GM23248 (cell line): ENCODE results near the gene STAC. TPM values are rescaled to one million over a fixed set of nuclear protein-coding genes. Genes with fewer than 3 reads are reported as not detected.

Experiments used
- DNase-seq: peaks from one replicate; pipeline ENCODE4 v3.0.0-alpha.2; 2015
- H2AFZ ChIP-seq: fragments of 200-600 bp; sonication (generic); 2 replicates; pipeline ENCODE4 v1.6.1; 2016; ENCODE audit warnings: antibody characterized with exemption
- H3F3A ChIP-seq: fragments of 200-600 bp; sonication (generic); 2 replicates; pipeline ENCODE4 v1.6.1; 2016; ENCODE audit warnings: mild to moderate bottlenecking, antibody characterized with exemption, mixed run types; ENCODE audit not compliant: insufficient read depth
- H3K27ac ChIP-seq: fragments of 200-600 bp; sonication (generic); 2 replicates; pipeline ENCODE4 v1.5.1; 2016; ENCODE audit warnings: mild to moderate bottlenecking
- H3K27me3 ChIP-seq: fragments of 200-600 bp; sonication (generic); replicated peaks from 2 replicates; pipeline ENCODE4 v1.6.1; 2016; ENCODE audit warnings: mild to moderate bottlenecking; ENCODE audit not compliant: insufficient read depth
- H3K36me3 ChIP-seq: fragments of 200-600 bp; sonication (generic); 2 replicates; pipeline ENCODE4 v1.6.1; 2016; ENCODE audit warnings: low read depth, mild to moderate bottlenecking
- H3K4me1 ChIP-seq: fragments of 200-600 bp; sonication (generic); 2 replicates; pipeline ENCODE4 v1.6.1; 2016; ENCODE audit warnings: mild to moderate bottlenecking; ENCODE audit not compliant: insufficient read depth
- H3K4me2 ChIP-seq: fragments of 200-600 bp; sonication (generic); one replicate; pipeline ENCODE4 v1.6.1; 2016; ENCODE audit warnings: mild to moderate bottlenecking; ENCODE audit not compliant: unreplicated experiment
- H3K4me3 ChIP-seq: fragments of 200-600 bp; sonication (generic); 2 replicates; pipeline ENCODE4 v1.5.1; 2016; ENCODE audit warnings: mild to moderate bottlenecking
- H3K79me2 ChIP-seq: fragments of 200-600 bp; sonication (generic); 2 replicates; pipeline ENCODE4 v1.6.1; 2016; ENCODE audit warnings: mild to moderate bottlenecking; ENCODE audit not compliant: insufficient read depth
- H3K9ac ChIP-seq: fragments of 200-600 bp; sonication (generic); 2 replicates; pipeline ENCODE4 v1.6.1; 2016; ENCODE audit warnings: mild to moderate bottlenecking
- H3K9me2 ChIP-seq: fragments of 200-600 bp; sonication (generic); 2 replicates; pipeline ENCODE4 v1.6.1; 2016; ENCODE audit warnings: mixed run types, mild to moderate bottlenecking, moderate library complexity; ENCODE audit not compliant: insufficient read depth
- H3K9me3 ChIP-seq: fragments of 200-600 bp; sonication (generic); one replicate; pipeline ENCODE4 v1.6.1; 2017; ENCODE audit warnings: low read depth
- H4K20me1 ChIP-seq: fragments of 200-600 bp; sonication (generic); 2 replicates; pipeline ENCODE4 v1.6.0; 2016; ENCODE audit not compliant: insufficient read depth
- EZH2 ChIP-seq: fragments of 200-600 bp; sonication (generic); IDR thresholded peaks from 2 replicates; pipeline ENCODE4 v1.6.1; 2018; ENCODE audit warnings: antibody characterized with exemption, mild to moderate bottlenecking; ENCODE audit not compliant: insufficient read depth, poor library complexity, severe bottlenecking
- EZH2phosphoT487 ChIP-seq: fragments of 200-600 bp; sonication (generic); IDR thresholded peaks from 2 replicates; pipeline ENCODE4 v1.6.1; 2018; ENCODE audit warnings: antibody characterized with exemption, moderate library complexity, mild to moderate bottlenecking, low read depth; ENCODE audit not compliant: insufficient read depth
- WGBS, 2 experiments: methylation state at CpG; one replicate each; pipeline ENCODE4 v1.1.6; 2015 to 2017; ENCODE audit warnings: low lambda C conversion rate in 2 of 2, low coverage in 1 of 2; ENCODE audit errors: missing lambda C conversion rate in 2 of 2; 5-methylcytosine and 5-hydroxymethylcytosine counted together
- in situ Hi-C: fragments of 300-500 bp; cut with MboI; formaldehyde crosslinking; loops from 2 replicates; pipeline ENCODE4 v1.15.0; 2020
- polyA plus RNA-seq: library from polyadenylated mRNA; unstranded; fragments of >200 nt; fragmentation: Nextera tagmentation; extraction: Ambion mirVana; gene quantifications from 2 replicates; pipeline ENCODE4 v1.2.1, GENCODE V29; 2016
- total RNA-seq: library from RNA; depleted of rRNA; stranded (reverse); fragments of >200 nt; shearing (Covaris generic); gene quantifications from 2 replicates; pipeline ENCODE4 v1.2.3, GENCODE V29; 2014

Gene STAC
- total and polyA plus RNA-seq, 2 experiments from 2014 or later = 10.5 to 16.3 TPM

DNA sequence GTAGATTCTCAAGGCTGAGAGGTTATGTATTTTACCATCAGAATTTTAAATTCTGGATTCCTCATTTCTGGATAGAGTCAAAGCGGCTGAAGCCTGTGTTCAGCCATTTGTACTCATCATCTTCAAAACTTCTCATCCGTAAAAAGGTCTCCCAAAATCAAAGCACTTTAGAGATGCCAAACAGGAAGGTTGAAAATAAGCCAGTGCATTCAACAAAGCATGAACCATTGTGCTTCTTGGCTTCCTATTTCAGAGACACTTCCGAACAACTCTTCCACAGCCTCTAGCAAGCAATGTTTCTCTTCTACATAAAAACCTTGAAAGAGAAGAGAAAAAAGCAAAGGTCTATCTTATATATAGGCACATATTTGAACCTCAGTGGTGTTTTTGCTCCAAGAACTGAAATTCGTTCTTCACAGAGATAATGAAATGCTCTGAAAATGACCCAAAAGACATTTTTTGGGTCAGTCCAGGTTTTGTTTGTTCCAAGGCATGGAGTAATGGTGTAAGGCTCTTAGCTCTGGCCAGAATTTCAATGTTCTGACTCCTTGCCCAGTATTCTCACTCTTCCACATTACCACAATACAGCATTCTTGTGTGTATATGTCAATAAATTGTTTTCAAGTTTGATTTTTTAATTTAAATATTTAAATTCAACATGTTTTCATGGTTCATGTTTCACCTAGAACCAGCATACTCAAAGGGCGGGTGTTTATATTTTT, 163.1 kb downstream of the STAC start:
- 78 to 80% methylated on average over 5 of the region's 5 CpGs for WGBS, 2 experiments
- Histone ChIP-seq H3K9me2 (no peaks in the 10 kb centered on the region), H3K27me3 (no peaks in the 10 kb centered on the region), H4K20me1 (no peaks in the 10 kb centered on the region), H2AFZ (no peak overlapping the region), H3K4me3 (no peak overlapping the region), H3K4me2 (no peak overlapping the region), H3K9me3 (peaks cover 1% of the 10 kb centered on the region), H3K9ac (no peak overlapping the region), H3F3A (no peaks in the 10 kb centered on the region), H3K27ac (no peak overlapping the region), H3K4me1 (peaks cover 22% of the 10 kb centered on the region), H3K36me3 (no peaks in the 10 kb centered on the region; the same call in 1 of the 2 replicates), H3K79me2 (no peaks in the 10 kb centered on the region)
- in situ Hi-C loops = loop anchor here (25.0 kb wide), 2 partner anchors 406 to 581 kb away; no protein-coding TSS in a partner anchor
- DNase-seq = peak; percentile 53
- TF ChIP-seq EZH2phosphoT487 (no peak), EZH2 (no peak)

DNA sequence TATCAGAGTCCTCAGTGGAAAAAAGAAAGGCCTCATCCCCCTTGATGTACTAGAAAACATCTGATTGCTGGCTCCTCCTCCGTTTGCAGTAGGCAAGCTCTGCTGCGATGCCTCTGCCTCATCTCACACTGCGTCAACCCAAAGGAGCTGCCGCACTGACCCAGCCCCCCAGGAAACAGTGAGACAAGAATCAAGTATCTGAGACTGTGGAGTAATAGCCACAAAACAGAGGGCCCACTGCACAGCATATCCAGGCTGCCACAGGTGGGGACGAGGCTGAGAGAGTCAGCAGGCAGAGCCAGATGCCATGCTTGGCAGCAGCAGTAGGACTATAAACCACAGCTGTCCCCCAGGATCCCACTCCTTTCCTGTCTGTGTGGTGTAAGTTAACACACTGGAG, 165.9 kb downstream of the STAC start:
- Histone ChIP-seq H3F3A (no peaks in the 10 kb centered on the region), H3K9ac (no peak overlapping the region), H3K9me3 (peaks cover 6% of the 10 kb centered on the region), H3K4me3 (no peak overlapping the region), H3K9me2 (no peaks in the 10 kb centered on the region), H2AFZ (no peak overlapping the region), H3K36me3 (no peaks in the 10 kb centered on the region; the same call in 1 of the 2 replicates), H3K27ac (no peak overlapping the region), H3K4me1 (peaks cover 22% of the 10 kb centered on the region), H3K79me2 (no peaks in the 10 kb centered on the region), H4K20me1 (no peaks in the 10 kb centered on the region), H3K4me2 (no peak overlapping the region), H3K27me3 (no peaks in the 10 kb centered on the region)
- no peak for TF ChIP-seq EZH2phosphoT487
- no peak for TF ChIP-seq EZH2
- in situ Hi-C loops = loop anchor here (25.0 kb wide), 2 partner anchors 409 to 584 kb away; no protein-coding TSS in a partner anchor
- WGBS, 2 experiments = 76 to 81% methylated on average over 5 of the region's 5 CpGs
- no peak for DNase-seq

DNA sequence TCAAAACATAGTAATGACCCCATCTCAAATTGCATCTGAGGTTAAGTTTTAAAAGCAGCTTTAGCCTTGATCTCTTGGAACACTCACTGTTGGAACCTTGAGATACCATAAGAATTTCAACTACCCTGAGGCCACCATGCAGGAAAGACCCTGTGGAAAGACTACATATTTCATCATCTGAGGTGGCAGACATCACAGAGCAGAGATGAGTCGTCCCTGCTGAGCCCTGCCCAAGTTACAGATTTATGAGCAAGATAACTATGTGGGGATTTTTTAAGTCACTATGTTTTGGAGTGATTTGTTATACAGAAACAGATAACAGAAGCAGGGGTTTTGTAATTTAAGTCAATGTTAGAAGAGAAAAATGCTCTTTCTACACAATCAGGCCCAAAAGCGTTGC, 168.4 kb downstream of the STAC start:
- in situ Hi-C loops = loop anchor here (25.0 kb wide), 2 partner anchors 411 to 586 kb away; no protein-coding TSS in a partner anchor
- Histone ChIP-seq H3K4me1 (peaks cover 2% of the 10 kb centered on the region; the same call in 1 of the 2 replicates), H3K9me2 (no peaks in the 10 kb centered on the region), H4K20me1 (no peaks in the 10 kb centered on the region), H3K4me3 (no peak overlapping the region), H3F3A (no peaks in the 10 kb centered on the region), H3K27me3 (no peaks in the 10 kb centered on the region), H3K27ac (no peak overlapping the region), H3K9ac (no peak overlapping the region), H3K36me3 (no peaks in the 10 kb centered on the region; the same call in 1 of the 2 replicates), H3K79me2 (no peaks in the 10 kb centered on the region), H3K9me3 (peaks cover 6% of the 10 kb centered on the region), H3K4me2 (no peak overlapping the region), H2AFZ (no peak overlapping the region)
- no peak for DNase-seq
- WGBS, 2 experiments = 88 to 89% methylated on average over 2 of the region's 2 CpGs
- TF ChIP-seq EZH2phosphoT487 (no peak), EZH2 (no peak)

GRCh38 chr3:36557021-36557707, 176.9 kb downstream of the STAC start:
- H3K9me3 ChIP-seq = no peaks in the 10 kb centered on the region
- H3K27ac ChIP-seq = no peak overlapping the region
- WGBS, 2 experiments = 68 to 79% methylated on average over 2 of the region's 2 CpGs
- no peaks in the 10 kb centered on the region for H3K36me3 ChIP-seq
- H3K4me1 ChIP-seq = no peaks in the 10 kb centered on the region
- no peak overlapping the region for H3K9ac ChIP-seq
- no peaks in the 10 kb centered on the region for H3K27me3 ChIP-seq
- H3K9me2 ChIP-seq = no peaks in the 10 kb centered on the region
- TF ChIP-seq EZH2phosphoT487 = no peak
- TF ChIP-seq EZH2 = no peak
- H3K79me2 ChIP-seq = no peaks in the 10 kb centered on the region
- no peak overlapping the region for H3K4me3 ChIP-seq
- no peak for DNase-seq
- no peak overlapping the region for H2AFZ ChIP-seq
- in situ Hi-C loops = no loop called here
- no peak overlapping the region for H3K4me2 ChIP-seq
- H3F3A ChIP-seq = no peaks in the 10 kb centered on the region
- H4K20me1 ChIP-seq = no peaks in the 10 kb centered on the region
